GM12878 (cell line): ENCODE measurements around the gene CYTH3. TPM values are rescaled to one million over a fixed set of nuclear protein-coding genes. Genes with fewer than 3 reads are reported as not detected.

Experiments used
- ATAC-seq: fragments of 200-7000 bp; cut with Tn5 transposase; 3 replicates; pipeline ENCODE4 v1.9.1; 2020; ENCODE audit warnings: mild to moderate bottlenecking, moderate library complexity
- BruUV-seq: library from RNA; stranded (reverse); fragments of 400-500 nt; replicated peaks from 2 replicates; lab custom pipeline; 2021; lab: Mats Ljungman, UMichigan
- CTCF ChIA-PET: fragments of 300-600 bp; sonication (Branson Sonifier 250); formaldehyde crosslinking; extraction: SDS; loops from one replicate; lab custom pipeline; 2021; ENCODE audit warnings: inconsistent platforms; lab: Yijun Ruan, JAX
- POLR2A ChIA-PET: fragments of 350-600 bp; formaldehyde crosslinking; extraction: SDS; loops from one replicate; lab custom pipeline; 2021; ENCODE audit warnings: inconsistent platforms; lab: Charles Lee
- RAD21 ChIA-PET: fragments of 300-600 bp; sonication (Branson Sonifier 250); formaldehyde crosslinking; loops from one replicate; lab custom pipeline; 2023; ENCODE audit warnings: antibody characterized with exemption; ENCODE audit not compliant: unreplicated experiment; lab: Charles Lee
- SMC1A ChIA-PET: fragments of 300-600 bp; sonication (Branson Sonifier 250); formaldehyde crosslinking; loops from one replicate; lab custom pipeline; 2023; ENCODE audit not compliant: unreplicated experiment, uncharacterized antibody; lab: Charles Lee
- DNase-seq: peaks from one replicate; pipeline ENCODE4 v3.0.0-alpha.2; 2011; ENCODE audit warnings: low read depth, low spot score
- FAIRE-seq: peaks from 3 replicates; lab custom pipeline; 2011; peaks lifted over from hg19 to GRCh38; lab: Jason Lieb, UNC
- H2AFZ ChIP-seq: 2 replicates; pipeline ENCODE4 v1.6.0; 2011; ENCODE audit warnings: low read depth, low read length, control low read depth; ENCODE audit not compliant: control insufficient read depth
- H3K27ac ChIP-seq: 2 replicates; pipeline ENCODE4 v1.5.1; 2011; ENCODE audit warnings: control low read depth; ENCODE audit not compliant: control insufficient read depth, insufficient read depth
- H3K27me3 ChIP-seq, 2 experiments: replicated peaks in 1 of 2; 2 replicates each; pipeline versions ENCODE4 v1.6.0 to v1.6.1; 2011; ENCODE audit warnings: low read length in 1 of 2; ENCODE audit not compliant: control insufficient read depth in 2 of 2, insufficient read depth in 2 of 2
- H3K36me3 ChIP-seq, 2 experiments: 2 replicates each; pipeline ENCODE4 v1.5.1; 2011; ENCODE audit warnings: low read length in 1 of 2; ENCODE audit not compliant: control insufficient read depth in 2 of 2, insufficient read depth in 2 of 2
- H3K4me1 ChIP-seq: 2 replicates; pipeline ENCODE4 v1.6.1; 2011; ENCODE audit warnings: mild to moderate bottlenecking, low read length, moderate library complexity, mixed read lengths; ENCODE audit not compliant: control insufficient read depth, insufficient read depth
- H3K4me2 ChIP-seq: 2 replicates; pipeline ENCODE4 v1.6.0; 2011; ENCODE audit warnings: control low read depth; ENCODE audit not compliant: control insufficient read depth, insufficient read depth
- H3K4me3 ChIP-seq: fragments of 200-600 bp; sonication (generic); 2 replicates; pipeline ENCODE4 v1.5.1; 2016
- H3K79me2 ChIP-seq: 2 replicates; pipeline ENCODE4 v1.6.0; 2011; ENCODE audit warnings: low read length; ENCODE audit not compliant: control insufficient read depth, insufficient read depth
- H3K9ac ChIP-seq: 2 replicates; pipeline ENCODE4 v1.8.0; 2011; ENCODE audit warnings: low read length, control low read depth, mixed read lengths; ENCODE audit not compliant: control insufficient read depth, insufficient read depth
- H3K9me3 ChIP-seq: replicated peaks from 3 replicates; pipeline ENCODE4 v1.5.1; 2011; ENCODE audit warnings: mild to moderate bottlenecking, low read length; ENCODE audit not compliant: control insufficient read depth, insufficient read depth
- H4K20me1 ChIP-seq: 2 replicates; pipeline ENCODE4 v1.6.0; 2011; ENCODE audit not compliant: control insufficient read depth, insufficient read depth
- BMI1 ChIP-seq: fragments of 450-650 bp; IDR thresholded peaks from 2 replicates; pipeline ENCODE4 v1.6.1; 2016; ENCODE audit warnings: mild to moderate bottlenecking, moderate library complexity, borderline replicate concordance
- CHD1 ChIP-seq: IDR thresholded peaks from 2 replicates; pipeline ENCODE4 v1.6.1; 2012; ENCODE audit warnings: low read depth, low read length, improper control_type of control experiment
- CHD4 ChIP-seq: fragments of 200-600 bp; sonication (generic); IDR thresholded peaks from 2 replicates; pipeline ENCODE4 v1.6.1; 2016; ENCODE audit warnings: mild to moderate bottlenecking
- EGR1 ChIP-seq, 2 experiments: IDR thresholded peaks; 1 replicate in 1 of 2; 2 replicates in 1 of 2; pipeline ENCODE4 v1.6.1; 2011 to 2012; ENCODE audit warnings: low read depth in 2 of 2, low read length in 2 of 2, borderline replicate concordance in 1 of 2, mild to moderate bottlenecking in 1 of 2, moderate library complexity in 1 of 2
- EZH2 ChIP-seq: IDR thresholded peaks from 2 replicates; pipeline ENCODE4 v1.6.1; 2012; ENCODE audit warnings: low read depth, mild to moderate bottlenecking, control low read depth, inconsistent platforms, low read length, borderline replicate concordance; ENCODE audit not compliant: control insufficient read depth
- HCFC1 ChIP-seq: fragments of 150-350 bp; IDR thresholded peaks from 2 replicates; pipeline ENCODE4 v1.6.1; 2014; ENCODE audit warnings: low read length
- HDGF ChIP-seq: fragments of 450-650 bp; IDR thresholded peaks from 2 replicates; pipeline ENCODE4 v1.6.1; 2016; ENCODE audit warnings: antibody characterized with exemption
- JUNB ChIP-seq: IDR thresholded peaks from 2 replicates; pipeline ENCODE4 v1.6.1; 2016; ENCODE audit warnings: antibody characterized with exemption, mild to moderate bottlenecking
- JUND ChIP-seq: IDR thresholded peaks from 2 replicates; pipeline ENCODE4 v1.6.1; 2012; ENCODE audit warnings: low read depth, mild to moderate bottlenecking, low read length, improper control_type of control experiment, moderate library complexity
- MEF2B ChIP-seq: fragments of 450-650 bp; IDR thresholded peaks from 2 replicates; pipeline ENCODE4 v1.6.1; 2018; ENCODE audit warnings: mild to moderate bottlenecking, moderate library complexity; ENCODE audit not compliant: partially characterized antibody, poor library complexity, severe bottlenecking
- NR2F1 ChIP-seq: fragments of 450-650 bp; conservative IDR thresholded peaks from 2 replicates; pipeline ENCODE4 v1.6.1; 2017; ENCODE audit warnings: mild to moderate bottlenecking
- RB1 ChIP-seq: fragments of 450-650 bp; formaldehyde crosslinking; IDR thresholded peaks from 2 replicates; pipeline ENCODE4 v1.6.1; 2017; ENCODE audit warnings: mild to moderate bottlenecking, borderline replicate concordance
- RELA ChIP-seq: fragments of 450-650 bp; IDR thresholded peaks from 2 replicates; pipeline ENCODE4 v1.8.0; 2014; ENCODE audit warnings: borderline replicate concordance; ENCODE audit not compliant: partially characterized antibody
- SREBF2 ChIP-seq: IDR thresholded peaks from 2 replicates; pipeline ENCODE4 v1.6.1; 2012; ENCODE audit warnings: mild to moderate bottlenecking, low read length
- TBL1XR1 ChIP-seq: IDR thresholded peaks from 2 replicates; pipeline ENCODE4 v1.6.1; 2012; ENCODE audit warnings: low read depth, low read length, improper control_type of control experiment
- ZNF384 ChIP-seq: IDR thresholded peaks from 2 replicates; pipeline ENCODE4 v1.6.1; 2012; ENCODE audit warnings: low read depth, mild to moderate bottlenecking, low read length, improper control_type of control experiment, borderline replicate concordance
- ZNF622 ChIP-seq: fragments of 450-650 bp; IDR thresholded peaks from 2 replicates; pipeline ENCODE4 v1.6.1; 2017; ENCODE audit warnings: mild to moderate bottlenecking, inconsistent platforms
- ZSCAN29 ChIP-seq: fragments of 450-650 bp; IDR thresholded peaks from 2 replicates; pipeline ENCODE4 v1.6.1; 2017; ENCODE audit warnings: mild to moderate bottlenecking, moderate library complexity
- WGBS: methylation state at CpG from one replicate; pipeline ENCODE4 v1.1.6; 2016; ENCODE audit warnings: low lambda C conversion rate; ENCODE audit not compliant: insufficient replicate concordance, insufficient coverage; ENCODE audit errors: missing lambda C conversion rate; 5-methylcytosine and 5-hydroxymethylcytosine counted together
- in situ Hi-C: fragments of 300-500 bp; cut with MboI; formaldehyde crosslinking; loops from 9 replicates; pipeline ENCODE4 v1.14.3; 2018; ENCODE audit warnings: mixed read lengths
- intact Hi-C: fragments of 100-400 bp; cut with micrococcal nuclease; formaldehyde crosslinking; loops from one replicate; pipeline ENCODE4 v1.14.2; 2022; ENCODE audit not compliant: unreplicated experiment
- polyA plus RNA-seq, 11 experiments: library from polyadenylated mRNA; depleted of rRNA in 4 of 11; unstranded in 6 of 11; stranded (reverse) in 5 of 11; fragments of >200 nt; fragmentation: Nextera tagmentation in 4 of 11; fragmentation: Illumina TruSeq in 1 of 11; extraction: Ambion mirVana in 4 of 11; extraction: Trizol in 1 of 11; gene quantifications; 1 replicate in 1 of 11; 2 replicates in 10 of 11; pipeline versions ENCODE4 v1.2.1 to v1.2.3, GENCODE V29; 2011 to 2016; ENCODE audit warnings: inconsistent platforms in 2 of 11, missing spikeins in 2 of 11, low read depth in 1 of 11
- total RNA-seq, 4 experiments: library from RNA; depleted of rRNA in 3 of 4; stranded (reverse); fragments of >200 nt in 3 of 4; fragmentation: Illumina TruSeq in 1 of 4; extraction: Trizol in 1 of 4; gene quantifications; 2 replicates each; pipeline versions ENCODE4 v1.2.1 to v1.2.3, GENCODE V29; 2013 to 2021
- TF ChIP-seq, protein P1 (sequence below): IDR thresholded peaks from 2 replicates; pipeline ENCODE4 v1.6.1; 2011; ENCODE audit warnings: borderline replicate concordance, low read depth, mild to moderate bottlenecking, moderate library complexity, mixed read lengths, low read length; ENCODE audit not compliant: insufficient read depth; ENCODE audit errors: extremely low read length
- TF ChIP-seq, protein P2 (sequence below): IDR thresholded peaks from 2 replicates; pipeline ENCODE4 v1.6.1; 2011; ENCODE audit warnings: low read depth, mild to moderate bottlenecking, low read length, moderate library complexity, borderline replicate concordance; ENCODE audit errors: extremely low read depth

The CYTH3 gene
- total and polyA plus RNA-seq, 10 of the 15 experiments (the other 5 are each of a cell fraction or from before 2014, with no cell fraction given): 0.45 to 28.2 (median 15.7) TPM

DNA sequence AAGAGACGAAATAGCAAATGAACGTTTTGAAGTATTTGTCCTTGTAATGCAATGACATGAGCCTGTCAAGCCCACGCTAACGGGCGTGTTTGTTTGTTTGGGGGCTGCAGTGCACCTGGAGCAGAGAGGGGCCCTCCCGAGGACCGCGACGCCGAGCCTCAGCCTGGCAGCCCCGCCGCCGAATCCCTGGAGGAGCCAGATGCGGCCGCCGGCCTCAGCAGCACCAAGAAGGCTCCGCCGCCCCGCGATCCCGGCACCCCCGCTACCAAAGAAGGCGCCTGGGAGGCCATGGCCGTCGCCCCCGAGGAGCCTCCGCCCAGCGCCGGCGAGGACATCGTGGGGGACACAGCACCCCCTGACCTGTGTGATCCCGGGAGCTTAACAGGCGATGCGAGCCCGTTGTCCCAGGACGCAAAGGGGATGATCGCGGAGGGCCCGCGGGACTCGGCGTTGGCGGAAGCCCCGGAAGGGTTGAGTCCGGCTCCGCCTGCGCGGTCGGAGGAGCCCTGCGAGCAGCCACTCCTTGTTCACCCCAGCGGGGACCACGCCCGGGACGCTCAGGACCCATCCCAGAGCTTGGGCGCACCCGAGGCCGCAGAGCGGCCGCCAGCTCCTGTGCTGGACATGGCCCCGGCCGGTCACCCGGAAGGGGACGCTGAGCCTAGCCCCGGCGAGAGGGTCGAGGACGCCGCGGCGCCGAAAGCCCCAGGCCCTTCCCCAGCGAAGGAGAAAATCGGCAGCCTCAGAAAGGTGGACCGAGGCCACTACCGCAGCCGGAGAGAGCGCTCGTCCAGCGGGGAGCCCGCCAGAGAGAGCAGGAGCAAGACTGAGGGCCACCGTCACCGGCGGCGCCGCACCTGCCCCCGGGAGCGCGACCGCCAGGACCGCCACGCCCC is 118.5 kb downstream of the CYTH3 start:
- POLR2A ChIA-PET: no interaction called here
- no peaks in the 10 kb centered on the region for H4K20me1 ChIP-seq
- RAD21 ChIA-PET: no interaction called here
- in situ Hi-C loops: no loop called here
- no peak for FAIRE-seq
- CTCF ChIA-PET: interaction anchor here (0.7 to 1.4 kb wide), 2 partner anchors 59 to 117 kb away, joined by 3 read pairs; no protein-coding TSS in a partner anchor
- no peak overlapping the region for H3K4me3 ChIP-seq
- H3K9me3 ChIP-seq: no peaks in the 10 kb centered on the region
- H2AFZ ChIP-seq: no peak overlapping the region
- H3K27me3 ChIP-seq: no peaks in the 10 kb centered on the region
- peaks cover 4 to 26% of the 10 kb centered on the region in 2 experiments for H3K36me3 ChIP-seq
- no peak overlapping the region for H3K27ac ChIP-seq
- ATAC-seq: no peak
- H3K4me1 ChIP-seq: no peaks in the 10 kb centered on the region
- H3K9ac ChIP-seq: no peak overlapping the region
- no TSS peak for BruUV-seq
- WGBS: 98% methylated on average over 37 of the region's 91 CpGs
- H3K4me2 ChIP-seq: no peak overlapping the region
- TF ChIP-seq EZH2: no peak
- no peak for TF ChIP-seq JUND
- TF ChIP-seq BMI1: no peak
- TF ChIP-seq RB1: no peak
- TF ChIP-seq TBL1XR1: no peak
- TF ChIP-seq, protein P1, sequence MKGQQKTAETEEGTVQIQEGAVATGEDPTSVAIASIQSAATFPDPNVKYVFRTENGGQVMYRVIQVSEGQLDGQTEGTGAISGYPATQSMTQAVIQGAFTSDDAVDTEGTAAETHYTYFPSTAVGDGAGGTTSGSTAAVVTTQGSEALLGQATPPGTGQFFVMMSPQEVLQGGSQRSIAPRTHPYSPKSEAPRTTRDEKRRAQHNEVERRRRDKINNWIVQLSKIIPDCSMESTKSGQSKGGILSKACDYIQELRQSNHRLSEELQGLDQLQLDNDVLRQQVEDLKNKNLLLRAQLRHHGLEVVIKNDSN: no peak
- TF ChIP-seq JUNB: no peak
- no peak for TF ChIP-seq HDGF
- TF ChIP-seq EGR1 (IDR thresholded peaks at IDR 0.05; ENCODE audit: borderline replicate concordance in 1 of 2, low read depth in 2 of 2, low read length in 2 of 2): no peak
- no peak for TF ChIP-seq MEF2B
- no peak for TF ChIP-seq HCFC1
- no peak for TF ChIP-seq SREBF2
- no peak for TF ChIP-seq CHD1
- TF ChIP-seq ZSCAN29: no peak
- no peak for TF ChIP-seq CHD4
- TF ChIP-seq, protein P2, sequence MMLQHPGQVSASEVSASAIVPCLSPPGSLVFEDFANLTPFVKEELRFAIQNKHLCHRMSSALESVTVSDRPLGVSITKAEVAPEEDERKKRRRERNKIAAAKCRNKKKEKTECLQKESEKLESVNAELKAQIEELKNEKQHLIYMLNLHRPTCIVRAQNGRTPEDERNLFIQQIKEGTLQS: no peak
- no peak for TF ChIP-seq NR2F1
- no peak for TF ChIP-seq RELA
- no peak for TF ChIP-seq ZNF384
- TF ChIP-seq ZNF622: no peak
- SMC1A ChIA-PET: no interaction called here
- DNase-seq: no peak
- intact Hi-C loops: no loop called here
- H3K79me2 ChIP-seq: no peaks in the 10 kb centered on the region
